NB4 (cell line): ENCODE data around the gene ATP8B3.

ENCODE experiments used
- MYC ChIP-seq: IDR thresholded peaks from 2 replicates; pipeline ENCODE4 v1.6.1; 2011; ENCODE audit warnings: low read depth, low read length
- POLR2A ChIP-seq: IDR thresholded peaks from 2 replicates; pipeline ENCODE4 v1.6.1; 2011; ENCODE audit warnings: mild to moderate bottlenecking; ENCODE audit not compliant: insufficient read length; ENCODE audit errors: extremely low read depth
- TF ChIP-seq, protein P1 (sequence below): IDR thresholded peaks from one replicate; pipeline ENCODE4 v1.5.1; 2012; ENCODE audit warnings: low read depth, low read length
- TF ChIP-seq, protein P2 (sequence below): IDR thresholded peaks from 2 replicates; pipeline ENCODE4 v1.6.1; 2011; ENCODE audit warnings: low read depth, low read length

DNA sequence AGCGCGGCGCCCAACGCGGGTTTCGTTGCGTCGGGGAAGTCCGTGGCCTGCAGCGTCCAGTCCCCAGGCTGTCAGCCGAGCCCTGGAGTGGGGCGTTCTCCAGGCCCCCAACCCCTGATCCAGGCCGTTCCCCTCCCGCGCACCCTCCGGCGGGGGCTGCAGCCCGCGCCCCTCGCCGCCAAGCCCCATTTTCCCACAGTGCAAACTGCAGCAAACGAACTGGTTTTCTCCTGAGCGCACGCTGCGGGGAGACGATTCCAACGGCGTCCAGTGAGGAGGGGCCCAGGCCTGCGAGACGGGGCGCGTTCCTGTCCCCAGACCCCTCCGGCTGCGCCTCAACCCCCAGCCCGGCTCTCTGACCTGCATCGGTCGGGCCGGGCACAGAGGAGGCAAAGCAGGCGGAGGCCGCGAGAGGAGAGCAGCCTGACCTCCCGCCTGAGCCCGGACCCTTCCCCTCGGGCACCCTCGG is 63.2 kb downstream of the ATP8B3 start:
- TF ChIP-seq, protein P1, sequence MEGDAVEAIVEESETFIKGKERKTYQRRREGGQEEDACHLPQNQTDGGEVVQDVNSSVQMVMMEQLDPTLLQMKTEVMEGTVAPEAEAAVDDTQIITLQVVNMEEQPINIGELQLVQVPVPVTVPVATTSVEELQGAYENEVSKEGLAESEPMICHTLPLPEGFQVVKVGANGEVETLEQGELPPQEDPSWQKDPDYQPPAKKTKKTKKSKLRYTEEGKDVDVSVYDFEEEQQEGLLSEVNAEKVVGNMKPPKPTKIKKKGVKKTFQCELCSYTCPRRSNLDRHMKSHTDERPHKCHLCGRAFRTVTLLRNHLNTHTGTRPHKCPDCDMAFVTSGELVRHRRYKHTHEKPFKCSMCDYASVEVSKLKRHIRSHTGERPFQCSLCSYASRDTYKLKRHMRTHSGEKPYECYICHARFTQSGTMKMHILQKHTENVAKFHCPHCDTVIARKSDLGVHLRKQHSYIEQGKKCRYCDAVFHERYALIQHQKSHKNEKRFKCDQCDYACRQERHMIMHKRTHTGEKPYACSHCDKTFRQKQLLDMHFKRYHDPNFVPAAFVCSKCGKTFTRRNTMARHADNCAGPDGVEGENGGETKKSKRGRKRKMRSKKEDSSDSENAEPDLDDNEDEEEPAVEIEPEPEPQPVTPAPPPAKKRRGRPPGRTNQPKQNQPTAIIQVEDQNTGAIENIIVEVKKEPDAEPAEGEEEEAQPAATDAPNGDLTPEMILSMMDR = no peak
- TF ChIP-seq POLR2A (no peak), MYC (no peak)
- TF ChIP-seq, protein P2, sequence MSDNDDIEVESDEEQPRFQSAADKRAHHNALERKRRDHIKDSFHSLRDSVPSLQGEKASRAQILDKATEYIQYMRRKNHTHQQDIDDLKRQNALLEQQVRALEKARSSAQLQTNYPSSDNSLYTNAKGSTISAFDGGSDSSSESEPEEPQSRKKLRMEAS = no peak
